ENCODE results near the gene CLCA4.

CLCA4 gene

DNA sequence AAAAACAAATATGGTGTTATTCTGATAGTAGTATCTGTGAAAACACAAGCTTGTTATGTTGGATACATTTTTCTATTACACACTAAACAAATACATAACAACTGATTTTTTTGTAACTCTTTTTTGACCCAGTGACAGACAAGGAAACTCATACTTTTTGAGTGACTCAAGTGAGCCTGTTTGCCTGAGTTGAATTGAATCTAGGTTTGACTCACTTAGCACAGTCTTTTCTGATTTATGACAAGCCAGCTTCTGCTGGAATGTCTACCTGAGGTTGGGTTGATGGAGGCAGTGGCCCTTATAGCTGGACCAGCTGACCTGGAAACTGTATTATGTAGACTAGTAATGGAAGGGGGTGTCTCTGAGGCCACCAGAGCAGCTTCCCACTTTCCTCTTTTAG lies 4.2 kb upstream of the CLCA4 start:
- H3K27me3 ChIP-seq (ENCODE audit: insufficient read depth, low read length): no peaks in the 10 kb centered on the region
- H2BK120ac ChIP-seq (ENCODE audit: insufficient read depth, low read length, poor library complexity): no peak overlapping the region
- H3K4ac ChIP-seq (ENCODE audit: low read depth, low read length): no peak overlapping the region
- no peaks in the 10 kb centered on the region for H3K79me1 ChIP-seq (ENCODE audit: low read length)
- no peaks in the 10 kb centered on the region for H3K79me2 ChIP-seq (ENCODE audit: control insufficient read depth, insufficient read depth, low read length, poor library complexity)
- no peak overlapping the region for H3K18ac ChIP-seq (ENCODE audit: low read length)
- H3K4me2 ChIP-seq (ENCODE audit: low read length): peak overlapping the region; percentile 33
- H4K91ac ChIP-seq (ENCODE audit: low read depth, low read length): no peak overlapping the region
- no peak overlapping the region for H3K27ac ChIP-seq (ENCODE audit: low read depth, low read length)
- no peak overlapping the region for H2AK5ac ChIP-seq (ENCODE audit: low read length)
- H4K12ac ChIP-seq (ENCODE audit: low read depth, low read length): no peak overlapping the region
- H3K4me3 ChIP-seq (ENCODE audit: low read depth, low read length): no peak overlapping the region
- no peaks in the 10 kb centered on the region for H3K9me3 ChIP-seq (ENCODE audit: insufficient read depth, low read depth, low read length)
- H3K9ac ChIP-seq (ENCODE audit: low read length): no peak overlapping the region
- DNase-seq: peak in 1 of 2 donors; percentile 34
- H2AFZ ChIP-seq (ENCODE audit: insufficient read depth, low read length, poor library complexity): no peak overlapping the region
- H4K8ac ChIP-seq (ENCODE audit: low read depth, low read length): no peak overlapping the region
- no peak overlapping the region for H2BK5ac ChIP-seq (ENCODE audit: low read depth, low read length, poor library complexity)
- H3K23ac ChIP-seq (ENCODE audit: low read length): no peak overlapping the region
- H3K14ac ChIP-seq (ENCODE audit: low read length): no peak overlapping the region
- no peak overlapping the region for H2BK12ac ChIP-seq (ENCODE audit: low read length)
- peaks cover 3 to 4% of the 10 kb centered on the region in 2 experiments for H3K4me1 ChIP-seq (ENCODE audit: control insufficient read depth in 1 of 2, insufficient read depth in 2 of 2, low read length in 2 of 2)
- no peaks in the 10 kb centered on the region for H3K36me3 ChIP-seq (ENCODE audit: control insufficient read depth in 1 of 2, insufficient read depth in 2 of 2, low read length in 2 of 2)

DNA sequence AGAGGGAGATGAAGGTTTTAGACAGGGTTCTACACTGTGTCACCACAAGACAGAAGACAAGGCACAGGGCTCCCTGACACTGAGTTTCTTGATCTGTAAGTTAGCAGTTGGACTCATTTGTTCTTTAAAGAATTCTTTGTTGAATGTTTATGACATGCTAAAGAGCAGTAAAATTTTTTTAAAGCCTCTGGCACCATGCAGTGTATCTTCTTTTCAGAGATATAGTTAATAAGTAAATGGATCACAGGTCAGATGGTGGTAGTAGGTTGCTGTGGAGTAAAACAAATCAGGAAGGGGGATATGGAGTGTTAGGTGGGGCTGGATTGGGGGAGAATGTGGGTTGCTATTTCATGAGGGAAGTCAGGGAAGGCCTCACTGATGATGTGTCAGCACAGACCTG lies 2.0 kb downstream of the CLCA4 start:
- Histone ChIP-seq H4K91ac (ENCODE audit: low read depth, low read length) (no peak overlapping the region), H3K18ac (ENCODE audit: low read length) (no peak overlapping the region), H3K27ac (ENCODE audit: low read depth, low read length) (no peak overlapping the region), H4K12ac (ENCODE audit: low read depth, low read length) (no peak overlapping the region), H2BK5ac (ENCODE audit: low read depth, low read length, poor library complexity) (no peak overlapping the region), H2BK120ac (ENCODE audit: insufficient read depth, low read length, poor library complexity) (no peak overlapping the region), H3K4me3 (ENCODE audit: low read depth, low read length) (no peak overlapping the region), H3K4me2 (ENCODE audit: low read length) (no peak overlapping the region), H3K79me2 (ENCODE audit: control insufficient read depth, insufficient read depth, low read length, poor library complexity) (no peaks in the 10 kb centered on the region), H3K23ac (ENCODE audit: low read length) (no peak overlapping the region), H2BK12ac (ENCODE audit: low read length) (no peak overlapping the region), H3K4ac (ENCODE audit: low read depth, low read length) (no peak overlapping the region), H2AFZ (ENCODE audit: insufficient read depth, low read length, poor library complexity) (no peak overlapping the region), H3K14ac (ENCODE audit: low read length) (no peak overlapping the region), H3K27me3 (ENCODE audit: insufficient read depth, low read length) (no peaks in the 10 kb centered on the region), H4K8ac (ENCODE audit: low read depth, low read length) (no peak overlapping the region), H3K4me1 (ENCODE audit: control insufficient read depth in 1 of 2, insufficient read depth in 2 of 2, low read length in 2 of 2) (no peaks in the 10 kb centered on the region), H3K9me3 (ENCODE audit: insufficient read depth, low read depth, low read length) (no peaks in the 10 kb centered on the region), H3K79me1 (ENCODE audit: low read length) (no peaks in the 10 kb centered on the region), H3K36me3 (ENCODE audit: control insufficient read depth in 1 of 2, insufficient read depth in 2 of 2, low read length in 2 of 2) (no peaks in the 10 kb centered on the region), H2AK5ac (ENCODE audit: low read length) (no peak overlapping the region), H3K9ac (ENCODE audit: low read length) (no peak overlapping the region)
- DNase-seq: no peak

DNA sequence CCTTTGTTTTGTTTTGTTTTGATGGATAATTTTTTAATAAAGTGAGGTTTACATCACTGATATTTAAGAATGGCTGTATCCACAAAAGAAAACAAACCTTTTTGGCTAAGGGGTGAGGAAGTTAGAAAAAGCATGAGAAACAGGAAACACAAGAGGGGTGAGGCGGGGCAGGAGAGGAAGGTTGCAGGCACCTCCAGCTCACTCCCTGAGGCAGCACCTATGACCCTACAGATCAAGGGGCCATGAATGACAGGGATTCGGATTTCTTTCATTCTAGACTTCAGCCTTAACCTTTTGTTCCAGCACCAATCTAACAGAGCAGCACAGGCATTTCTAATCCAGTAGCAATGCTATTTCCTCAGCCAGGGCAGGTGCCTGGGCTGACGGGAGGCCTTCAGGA lies 4.4 kb downstream of the CLCA4 start:
- no peaks in the 10 kb centered on the region for H3K36me3 ChIP-seq (ENCODE audit: control insufficient read depth in 1 of 2, insufficient read depth in 2 of 2, low read length in 2 of 2)
- no peak overlapping the region for H3K4ac ChIP-seq (ENCODE audit: low read depth, low read length)
- H3K9me3 ChIP-seq (ENCODE audit: insufficient read depth, low read depth, low read length): no peaks in the 10 kb centered on the region
- H3K4me1 ChIP-seq (ENCODE audit: control insufficient read depth in 1 of 2, insufficient read depth in 2 of 2, low read length in 2 of 2): no peaks in the 10 kb centered on the region
- H4K12ac ChIP-seq (ENCODE audit: low read depth, low read length): no peak overlapping the region
- H3K14ac ChIP-seq (ENCODE audit: low read length): no peak overlapping the region
- whole genome bisulfite sequencing (ENCODE audit: extremely low coverage, insufficient coverage, insufficient read length): no CpG with 5 or more reads among the region's 3 CpGs
- H2BK12ac ChIP-seq (ENCODE audit: low read length): no peak overlapping the region
- no peak overlapping the region for H2AFZ ChIP-seq (ENCODE audit: insufficient read depth, low read length, poor library complexity)
- no peak for DNase-seq
- no peak overlapping the region for H3K4me2 ChIP-seq (ENCODE audit: low read length)
- H4K91ac ChIP-seq (ENCODE audit: low read depth, low read length): no peak overlapping the region
- H4K8ac ChIP-seq (ENCODE audit: low read depth, low read length): no peak overlapping the region
- no peak overlapping the region for H3K9ac ChIP-seq (ENCODE audit: low read length)
- no peak overlapping the region for H3K23ac ChIP-seq (ENCODE audit: low read length)
- H3K27me3 ChIP-seq (ENCODE audit: insufficient read depth, low read length): no peaks in the 10 kb centered on the region
- no peak overlapping the region for H2BK120ac ChIP-seq (ENCODE audit: insufficient read depth, low read length, poor library complexity)
- no peak overlapping the region for H3K27ac ChIP-seq (ENCODE audit: low read depth, low read length)
- no peak overlapping the region for H3K4me3 ChIP-seq (ENCODE audit: low read depth, low read length)
- no peaks in the 10 kb centered on the region for H3K79me2 ChIP-seq (ENCODE audit: control insufficient read depth, insufficient read depth, low read length, poor library complexity)
- H3K18ac ChIP-seq (ENCODE audit: low read length): no peak overlapping the region
- no peaks in the 10 kb centered on the region for H3K79me1 ChIP-seq (ENCODE audit: low read length)
- no peak overlapping the region for H2AK5ac ChIP-seq (ENCODE audit: low read length)
- H2BK5ac ChIP-seq (ENCODE audit: low read depth, low read length, poor library complexity): no peak overlapping the region

GRCh38 chr1:86552376-86552775 lies 5.5 kb downstream of the CLCA4 start:
- no CpG with 5 or more reads among the region's 19 CpGs for WGBS (ENCODE audit: extremely low coverage, insufficient coverage, insufficient read length)
- no peak for DNase-seq
- no peak overlapping the region for H3K23ac ChIP-seq (ENCODE audit: low read length)

GRCh38 chr1:86557739-86558138 lies 10.9 kb downstream of the CLCA4 start:
- no peak overlapping the region for H3K4me3 ChIP-seq (ENCODE audit: low read depth, low read length)
- H3K4ac ChIP-seq (ENCODE audit: low read depth, low read length): no peak overlapping the region
- no peak overlapping the region for H2BK120ac ChIP-seq (ENCODE audit: insufficient read depth, low read length, poor library complexity)
- no peaks in the 10 kb centered on the region for H3K9me3 ChIP-seq (ENCODE audit: insufficient read depth, low read depth, low read length)
- H4K91ac ChIP-seq (ENCODE audit: low read depth, low read length): no peak overlapping the region
- no peaks in the 10 kb centered on the region for H3K79me1 ChIP-seq (ENCODE audit: low read length)
- H3K23ac ChIP-seq (ENCODE audit: low read length): no peak overlapping the region
- H3K9ac ChIP-seq (ENCODE audit: low read length): no peak overlapping the region
- H4K12ac ChIP-seq (ENCODE audit: low read depth, low read length): no peak overlapping the region
- H3K27me3 ChIP-seq (ENCODE audit: insufficient read depth, low read length): no peaks in the 10 kb centered on the region
- H3K36me3 ChIP-seq (ENCODE audit: control insufficient read depth in 1 of 2, insufficient read depth in 2 of 2, low read length in 2 of 2): no peaks in the 10 kb centered on the region
- no peak overlapping the region for H4K8ac ChIP-seq (ENCODE audit: low read depth, low read length)
- no peak overlapping the region for H2BK12ac ChIP-seq (ENCODE audit: low read length)
- H3K4me2 ChIP-seq (ENCODE audit: low read length): no peak overlapping the region
- WGBS (ENCODE audit: extremely low coverage, insufficient coverage, insufficient read length): no CpG with 5 or more reads among the region's 2 CpGs
- no peak overlapping the region for H2AK5ac ChIP-seq (ENCODE audit: low read length)
- H3K4me1 ChIP-seq (ENCODE audit: control insufficient read depth in 1 of 2, insufficient read depth in 2 of 2, low read length in 2 of 2): no peaks in the 10 kb centered on the region
- no peak overlapping the region for H3K27ac ChIP-seq (ENCODE audit: low read depth, low read length)
- no peaks in the 10 kb centered on the region for H3K79me2 ChIP-seq (ENCODE audit: control insufficient read depth, insufficient read depth, low read length, poor library complexity)
- no peak overlapping the region for H2AFZ ChIP-seq (ENCODE audit: insufficient read depth, low read length, poor library complexity)
- no peak overlapping the region for H3K14ac ChIP-seq (ENCODE audit: low read length)
- H2BK5ac ChIP-seq (ENCODE audit: low read depth, low read length, poor library complexity): no peak overlapping the region
- no peak overlapping the region for H3K18ac ChIP-seq (ENCODE audit: low read length)
- DNase-seq: no peak

More at GRCh38 chr1:86552376-86552775, 5.5 kb downstream of the CLCA4 start:
- Histone ChIP-seq H3K36me3 (ENCODE audit: control insufficient read depth in 1 of 2, insufficient read depth in 2 of 2, low read length in 2 of 2) (no peaks in the 10 kb centered on the region), H3K18ac (ENCODE audit: low read length) (no peak overlapping the region), H3K79me2 (ENCODE audit: control insufficient read depth, insufficient read depth, low read length, poor library complexity) (no peaks in the 10 kb centered on the region), H4K12ac (ENCODE audit: low read depth, low read length) (no peak overlapping the region), H3K9me3 (ENCODE audit: insufficient read depth, low read depth, low read length) (no peaks in the 10 kb centered on the region), H4K8ac (ENCODE audit: low read depth, low read length) (no peak overlapping the region), H3K79me1 (ENCODE audit: low read length) (no peaks in the 10 kb centered on the region), H3K4me2 (ENCODE audit: low read length) (no peak overlapping the region), H3K27me3 (ENCODE audit: insufficient read depth, low read length) (no peaks in the 10 kb centered on the region), H3K4me1 (ENCODE audit: control insufficient read depth in 1 of 2, insufficient read depth in 2 of 2, low read length in 2 of 2) (no peaks in the 10 kb centered on the region), H3K14ac (ENCODE audit: low read length) (no peak overlapping the region), H2AK5ac (ENCODE audit: low read length) (no peak overlapping the region), H4K91ac (ENCODE audit: low read depth, low read length) (no peak overlapping the region), H3K9ac (ENCODE audit: low read length) (no peak overlapping the region), H2AFZ (ENCODE audit: insufficient read depth, low read length, poor library complexity) (no peak overlapping the region), H2BK12ac (ENCODE audit: low read length) (no peak overlapping the region), H2BK5ac (ENCODE audit: low read depth, low read length, poor library complexity) (no peak overlapping the region), H3K27ac (ENCODE audit: low read depth, low read length) (no peak overlapping the region), H3K4me3 (ENCODE audit: low read depth, low read length) (no peak overlapping the region), H2BK120ac (ENCODE audit: insufficient read depth, low read length, poor library complexity) (no peak overlapping the region), H3K4ac (ENCODE audit: low read depth, low read length) (no peak overlapping the region)

Measured in trophoblast cell (in vitro differentiated cells and primary cell).